NCI-H2196 treated with DMSO at 0.1 percent for 48 hours (cell line): ENCODE data around the gene CTLA4.

Experiments
- DNase-seq: peaks from one replicate; lab custom pipeline; 2025; ENCODE audit not compliant: unreplicated experiment; lab: John Stamatoyannopoulos, UW

CTLA4 gene

DNA sequence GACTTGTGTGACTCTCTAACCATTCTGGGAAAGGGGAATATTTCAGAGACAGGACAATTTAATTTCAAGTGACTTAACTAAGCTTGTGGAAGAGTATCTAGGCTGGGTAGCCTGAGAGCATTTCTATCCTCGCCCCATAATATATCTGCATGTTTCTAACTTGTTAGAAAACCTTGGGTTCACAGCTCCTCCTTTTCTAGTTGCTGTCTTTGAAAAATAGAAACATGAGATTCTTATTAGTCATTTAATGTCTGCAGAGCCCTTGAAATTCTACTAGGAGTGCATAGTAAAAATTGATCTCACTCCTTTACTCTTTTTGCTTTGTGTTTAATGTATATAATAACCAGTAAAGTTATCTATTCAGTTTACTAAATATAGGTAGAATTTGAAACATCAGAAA, 22.4 kb downstream of the CTLA4 start:
- no peak for DNase-seq

GRCh38 chr2:203890733-203891132, 23.2 kb downstream of the CTLA4 start:
- DNase-seq = no peak

- no peak for DNase-seq
These were observed 23.9 kb downstream of the CTLA4 start for GRCh38 chr2:203891474-203891873.

GRCh38 chr2:203892207-203892606, 24.6 kb downstream of the CTLA4 start:
- no peak for DNase-seq

DNA sequence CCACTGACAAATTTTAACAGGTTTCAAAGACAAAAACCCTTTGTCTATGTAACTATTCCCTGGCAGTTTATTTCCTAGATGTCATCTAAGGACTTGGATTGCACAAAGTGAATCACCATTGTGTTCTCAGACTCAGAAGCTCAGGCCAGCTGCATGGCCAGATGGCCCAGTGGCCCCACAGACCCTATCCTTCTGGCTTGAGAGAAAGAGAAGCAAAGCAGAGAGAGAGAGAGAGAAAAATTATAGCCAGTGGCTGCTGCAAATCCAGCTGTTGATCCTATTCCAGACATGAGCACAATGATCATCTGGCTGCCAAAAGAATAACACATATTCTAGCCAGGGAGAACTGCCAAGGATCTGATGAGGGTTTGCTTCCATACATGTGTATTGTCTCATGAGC, 25.8 kb downstream of the CTLA4 start:
- no peak for DNase-seq

- DNase-seq = no peak
These were observed 26.3 kb downstream of the CTLA4 start for GRCh38 chr2:203893840-203894239.

- no peak for DNase-seq
These were observed 26.7 kb downstream of the CTLA4 start for GRCh38 chr2:203894262-203894661.

DNA sequence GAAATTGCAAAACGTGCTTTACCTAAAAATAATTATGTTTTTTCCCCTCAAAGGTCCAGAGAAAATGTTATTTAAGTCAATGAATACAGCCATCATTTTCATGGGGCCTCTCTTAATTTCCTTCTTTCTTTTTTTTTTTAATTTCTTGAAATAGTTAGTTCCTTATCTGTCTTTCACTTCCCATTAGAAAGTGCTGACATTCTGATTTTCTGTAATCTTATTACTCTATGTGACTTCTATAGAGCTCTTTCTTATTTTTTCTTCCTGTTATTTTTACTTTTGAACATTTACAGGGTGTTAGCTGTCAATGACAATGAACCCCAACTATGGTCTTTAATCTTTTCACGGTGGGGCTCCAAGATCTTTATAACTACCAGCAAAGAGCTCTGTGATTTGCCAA, 30.0 kb downstream of the CTLA4 start:
- DNase-seq = no peak

DNA sequence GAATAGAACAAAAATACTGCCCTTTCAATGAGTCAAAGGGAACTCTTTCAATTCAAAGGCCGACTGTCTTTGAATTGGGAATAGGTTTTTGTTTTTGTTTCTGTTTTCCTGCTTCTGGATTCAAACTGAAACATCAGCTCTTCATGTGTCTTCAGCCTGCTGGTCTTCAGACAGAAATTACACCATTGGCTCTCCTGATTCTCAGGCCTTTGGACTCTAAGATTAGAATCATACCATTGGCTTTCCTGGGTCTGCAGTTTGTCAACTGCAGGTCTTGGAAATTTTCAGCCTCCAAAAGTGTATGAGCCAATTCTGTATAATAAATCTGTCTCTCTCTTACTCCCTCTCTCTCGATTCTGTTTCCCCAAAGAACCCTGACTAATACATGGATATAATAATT, 31.1 kb downstream of the CTLA4 start:
- no peak for DNase-seq

DNA sequence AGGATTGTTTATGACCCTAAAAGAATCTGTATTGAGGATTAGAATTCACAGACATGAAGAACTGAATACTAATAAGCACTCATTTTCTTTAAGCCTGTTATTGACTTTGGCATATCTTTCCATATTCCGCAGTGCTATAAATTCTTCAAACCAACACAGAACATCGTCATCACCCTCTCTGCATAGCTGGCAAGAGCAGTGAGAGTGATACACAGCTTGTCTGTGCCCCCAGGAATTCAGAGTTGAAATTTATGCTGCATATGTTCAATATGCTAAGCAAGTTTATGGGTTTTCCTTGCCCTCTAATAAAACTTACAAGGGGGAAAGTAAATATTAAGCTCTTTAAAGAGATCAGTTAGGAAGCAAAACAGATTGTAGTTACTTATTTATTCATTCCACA, 32.7 kb downstream of the CTLA4 start:
- DNase-seq = no peak

- DNase-seq = no peak
These were observed 36.5 kb downstream of the CTLA4 start for GRCh38 chr2:203904022-203904421.

DNA sequence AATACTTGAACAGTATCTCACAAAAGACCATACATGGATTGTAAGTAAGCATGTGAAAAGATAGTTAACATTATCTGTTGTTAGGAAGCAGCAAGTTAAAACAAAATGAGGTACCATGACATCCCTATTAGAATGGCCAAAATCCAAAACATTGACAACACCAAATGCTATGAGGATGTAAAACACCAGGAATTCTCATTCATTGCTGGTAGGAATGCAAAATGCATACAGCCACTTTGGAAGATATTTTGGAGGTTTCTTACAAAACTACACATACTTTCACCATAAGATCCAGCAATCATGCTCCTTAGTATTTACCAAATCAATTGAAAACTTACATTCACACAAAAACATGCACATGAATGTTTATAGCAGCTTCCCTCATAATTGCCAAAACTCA, 38.1 kb downstream of the CTLA4 start:
- no peak for DNase-seq

- no peak for DNase-seq
These were observed 40.7 kb downstream of the CTLA4 start for GRCh38 chr2:203908066-203908796.

DNA sequence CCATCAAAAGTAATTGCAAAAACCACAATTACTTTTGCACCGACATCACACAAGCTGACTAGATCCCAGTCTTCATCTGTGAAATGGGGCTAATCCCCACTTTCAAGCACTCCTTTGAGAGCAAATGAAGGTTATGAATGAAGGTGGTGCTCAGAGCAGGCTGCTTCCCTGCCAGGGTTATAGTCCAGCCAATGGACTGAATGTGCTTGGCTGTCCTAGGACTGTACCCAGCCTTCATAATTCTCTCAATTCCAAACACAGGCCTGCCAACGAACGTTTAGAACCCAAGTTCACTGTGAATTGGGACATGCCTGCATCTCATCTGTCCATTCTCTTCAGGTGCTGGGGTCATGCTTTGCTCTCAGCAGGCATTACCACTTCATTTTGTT, 41.2 kb downstream of the CTLA4 start:
- no peak for DNase-seq

GRCh38 chr2:203909261-203909967, 41.8 kb downstream of the CTLA4 start:
- peak; percentile 10 for DNase-seq

DNA sequence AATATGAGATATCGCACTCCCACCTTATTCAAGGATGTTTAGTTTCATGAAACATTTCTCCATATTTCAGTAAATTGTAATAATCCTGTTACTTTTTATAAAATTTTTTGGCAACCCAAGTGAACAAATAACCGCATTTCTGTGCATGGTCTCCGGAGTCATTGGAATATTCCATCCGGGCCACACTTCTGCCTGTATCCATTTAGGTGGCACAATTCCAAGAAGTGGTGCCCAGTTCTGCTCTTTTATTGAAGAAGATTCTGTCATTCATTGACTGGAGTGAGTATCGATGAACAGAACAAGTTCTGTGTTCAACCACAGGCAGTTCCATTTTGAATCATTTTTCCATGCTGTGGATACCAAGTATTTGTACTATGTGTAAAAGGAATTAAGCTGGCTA, 42.4 kb downstream of the CTLA4 start:
- DNase-seq = no peak

- no peak for DNase-seq
These were observed 46.4 kb downstream of the CTLA4 start for GRCh38 chr2:203913947-203914346.

DNA sequence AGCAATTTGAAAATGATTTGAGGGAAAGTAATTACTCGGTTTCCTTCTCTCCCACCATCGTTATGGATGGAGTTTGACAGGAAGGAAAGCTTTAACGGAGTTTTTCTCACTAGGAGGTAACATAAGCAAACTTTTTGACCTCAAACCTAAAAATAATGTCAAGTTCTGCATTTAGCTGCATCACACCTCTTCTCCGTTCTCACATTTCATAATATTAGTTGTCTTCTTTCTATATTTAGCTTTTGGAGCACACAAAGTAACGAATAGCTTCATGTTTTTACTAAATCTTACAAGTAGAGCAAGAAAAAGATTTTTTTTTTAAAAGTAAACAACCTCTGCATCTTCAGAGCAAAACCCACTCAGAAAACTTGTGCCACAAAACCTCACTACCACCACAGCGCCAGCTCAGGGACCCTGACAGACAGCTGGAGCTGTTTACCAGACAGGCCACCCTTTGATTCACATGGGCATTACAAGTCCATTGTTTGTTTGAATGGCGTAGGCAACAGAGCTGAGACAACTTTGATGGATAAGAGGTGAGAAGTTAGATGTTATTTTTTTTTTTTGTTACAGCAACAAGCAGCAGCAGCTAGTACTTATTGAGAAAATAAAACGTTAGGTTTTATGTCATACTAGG, 47.1 kb downstream of the CTLA4 start:
- no peak for DNase-seq

DNA sequence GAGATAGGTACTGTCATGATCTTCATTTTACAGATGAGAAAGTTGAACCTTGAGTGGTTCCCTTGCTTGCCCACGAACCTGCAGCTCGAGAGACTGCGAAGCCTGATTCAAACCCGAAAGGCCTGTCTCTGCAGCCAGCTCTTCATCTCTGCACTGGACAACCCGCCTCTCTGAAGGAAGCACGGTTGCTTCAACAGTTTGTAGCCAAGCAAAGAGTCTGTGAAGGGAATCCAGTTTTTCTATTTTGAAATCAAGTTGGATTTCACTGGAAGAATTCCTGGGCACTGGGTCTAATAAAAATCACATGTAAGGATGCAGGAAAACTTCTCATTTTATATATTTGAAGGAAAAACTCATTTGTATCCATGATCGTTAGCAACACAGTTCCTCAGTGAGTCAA, 47.7 kb downstream of the CTLA4 start:
- no peak for DNase-seq

- no peak for DNase-seq
These were observed 49.2 kb downstream of the CTLA4 start for GRCh38 chr2:203916756-203917155.

DNA sequence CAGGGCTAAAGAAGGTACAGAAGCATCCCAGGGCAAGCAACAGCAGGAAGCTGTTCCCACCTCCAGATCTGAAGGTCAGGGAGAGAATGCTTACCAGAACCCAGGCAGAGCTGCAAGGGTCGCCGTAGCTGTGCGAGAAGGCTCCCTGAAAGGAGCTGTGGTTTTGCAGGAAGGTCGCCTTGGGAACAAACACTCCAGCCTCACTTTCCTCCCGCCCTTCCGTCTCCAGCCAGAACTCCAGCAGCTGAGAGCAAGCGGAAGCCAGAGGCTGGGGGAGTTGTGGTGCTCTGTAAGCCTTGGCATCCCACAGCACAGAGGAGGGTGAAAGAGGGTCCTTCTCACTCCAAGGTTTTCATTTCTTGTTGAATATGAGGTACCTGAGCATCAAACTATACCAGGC, 50.7 kb downstream of the CTLA4 start:
- DNase-seq = no peak

GRCh38 chr2:203918839-203919238, 51.3 kb downstream of the CTLA4 start:
- DNase-seq = no peak
